Endodermal cell (in vitro differentiated cells): ENCODE data around the gene OTUD3. TPM values are rescaled to one million over a fixed set of nuclear protein-coding genes. Genes with fewer than 3 reads are reported as not detected.

Experiments used
- DNase-seq: peaks from one replicate; pipeline ENCODE4 v3.0.0-alpha.2; 2017
- H3K27ac ChIP-seq: 2 replicates; pipeline ENCODE4 v1.5.1; 2013; ENCODE audit warnings: mild to moderate bottlenecking, low read depth, low read length, moderate library complexity
- H3K27me3 ChIP-seq: 2 replicates; pipeline ENCODE4 v1.6.1; 2013; ENCODE audit warnings: mild to moderate bottlenecking, low read length, moderate library complexity; ENCODE audit not compliant: insufficient read depth, control insufficient read depth, poor library complexity, severe bottlenecking
- H3K36me3 ChIP-seq: 2 replicates; pipeline ENCODE4 v1.7.0; 2013; ENCODE audit warnings: mild to moderate bottlenecking, low read length, moderate library complexity; ENCODE audit not compliant: control insufficient read depth, insufficient read depth
- H3K4me1 ChIP-seq: one replicate; pipeline ENCODE4 v1.7.0; 2013; ENCODE audit warnings: low read length; ENCODE audit not compliant: control insufficient read depth, insufficient read depth
- H3K4me3 ChIP-seq: 2 replicates; pipeline ENCODE4 v1.5.1; 2013; ENCODE audit warnings: mild to moderate bottlenecking, low read length, moderate library complexity
- H3K9ac ChIP-seq: 2 replicates; pipeline ENCODE4 v1.6.1; 2013; ENCODE audit warnings: mild to moderate bottlenecking, low read length, moderate library complexity; ENCODE audit not compliant: poor library complexity, severe bottlenecking; ENCODE audit errors: extremely low read depth
- H3K9me3 ChIP-seq: 2 replicates; pipeline ENCODE4 v1.6.1; 2013; ENCODE audit warnings: mild to moderate bottlenecking, low read length, moderate library complexity; ENCODE audit not compliant: control insufficient read depth
- H3K27ac Mint-ChIP-seq: 2 replicates; pipeline ENCODE4 v1.8.0; 2020; ENCODE audit warnings: mixed read lengths
- H3K27me3 Mint-ChIP-seq: 2 replicates; pipeline ENCODE4 v1.8.0; 2021; ENCODE audit warnings: mild to moderate bottlenecking, mixed read lengths; ENCODE audit not compliant: insufficient read depth
- H3K36me3 Mint-ChIP-seq: 2 replicates; pipeline ENCODE4 v1.8.0; 2020; ENCODE audit warnings: low read depth, mixed read lengths
- H3K4me1 Mint-ChIP-seq: 2 replicates; pipeline ENCODE4 v1.8.0; 2020; ENCODE audit warnings: mixed read lengths
- H3K4me3 Mint-ChIP-seq: 2 replicates; pipeline ENCODE4 v1.8.0; 2020; ENCODE audit warnings: mild to moderate bottlenecking, moderate library complexity, mixed read lengths
- H3K9me3 Mint-ChIP-seq: 2 replicates; pipeline ENCODE4 v1.8.0; 2020; ENCODE audit warnings: mild to moderate bottlenecking, mixed read lengths
- CTCF ChIP-seq: fragments of 200-600 bp; sonication (generic); conservative IDR thresholded peaks from 2 replicates; pipeline ENCODE4 v1.5.0; 2021; ENCODE audit warnings: antibody characterized with exemption, mild to moderate bottlenecking
- WGBS, 2 experiments: methylation state at CpG; one replicate each; pipeline versions ENCODE4 v1.1.5 to v1.1.7; 2013; ENCODE audit warnings: missing lambda C conversion rate in 2 of 2, mixed read lengths in 1 of 2; ENCODE audit not compliant: insufficient coverage in 1 of 2, insufficient read length in 1 of 2; 5-methylcytosine and 5-hydroxymethylcytosine counted together
- total RNA-seq, 2 donors: library from RNA; stranded (reverse); fragmentation: NEBNext Ultra II Directional in 1 of 2; extraction: Animal tissue kit (Norgen Biotek cat#: 25700) in 1 of 2; gene quantifications; 2 replicates in 1 of 2; 3 replicates in 1 of 2; pipeline ENCODE4 v1.2.1, GENCODE V29; 2021

The OTUD3 gene
- total RNA-seq, 2 donors from 2014 or later, result 14.5 to 25.0 TPM

- Mint-ChIP-seq H3K4me3 (no peak overlapping the region), H3K27me3 (peaks cover 23% of the 10 kb centered on the region), H3K4me1 (no peaks in the 10 kb centered on the region), H3K36me3 (no peaks in the 10 kb centered on the region), H3K9me3 (peaks cover 21% of the 10 kb centered on the region), H3K27ac (no peak overlapping the region)
- Histone ChIP-seq H3K4me1 (no peaks in the 10 kb centered on the region), H3K9ac (no peak overlapping the region), H3K9me3 (peaks cover 15% of the 10 kb centered on the region), H3K27me3 (no peaks in the 10 kb centered on the region), H3K36me3 (no peaks in the 10 kb centered on the region), H3K27ac (no peak overlapping the region), H3K4me3 (no peak overlapping the region)
- WGBS, 2 experiments, result 95 to 100% methylated on average over 1 to 2 of the region's 2 CpGs
- no peak for TF ChIP-seq CTCF
- no peak for DNase-seq
Observed at GRCh38 chr1:19859876-19860275, 22.3 kb upstream of the OTUD3 start.

- Mint-ChIP-seq H3K4me3 (no peak overlapping the region), H3K27me3 (peaks cover 23% of the 10 kb centered on the region), H3K9me3 (peaks cover 22% of the 10 kb centered on the region), H3K27ac (no peak overlapping the region), H3K4me1 (no peaks in the 10 kb centered on the region), H3K36me3 (no peaks in the 10 kb centered on the region)
- Histone ChIP-seq H3K9me3 (peaks cover 15% of the 10 kb centered on the region), H3K36me3 (no peaks in the 10 kb centered on the region), H3K4me3 (no peak overlapping the region), H3K27ac (no peak overlapping the region), H3K4me1 (no peaks in the 10 kb centered on the region), H3K27me3 (no peaks in the 10 kb centered on the region), H3K9ac (no peak overlapping the region)
- DNase-seq, result no peak
- no peak for TF ChIP-seq CTCF
- 92 to 100% methylated on average over 1 to 2 of the region's 2 CpGs for WGBS, 2 experiments
Observed at GRCh38 chr1:19860418-19860817, 21.8 kb upstream of the OTUD3 start.

- Histone ChIP-seq H3K27ac (no peak overlapping the region), H3K9me3 (peaks cover 15% of the 10 kb centered on the region), H3K4me1 (no peaks in the 10 kb centered on the region), H3K27me3 (no peaks in the 10 kb centered on the region), H3K36me3 (no peaks in the 10 kb centered on the region), H3K9ac (no peak overlapping the region), H3K4me3 (no peak overlapping the region)
- H3K4me1 Mint-ChIP-seq, result no peaks in the 10 kb centered on the region
- H3K4me3 Mint-ChIP-seq, result no peak overlapping the region
- peaks cover 22% of the 10 kb centered on the region for H3K27me3 Mint-ChIP-seq
- peaks cover 24% of the 10 kb centered on the region for H3K9me3 Mint-ChIP-seq
- H3K36me3 Mint-ChIP-seq, result no peaks in the 10 kb centered on the region
- no peak overlapping the region for H3K27ac Mint-ChIP-seq
- TF ChIP-seq CTCF, result no peak
- DNase-seq, result no peak
- 67 to 81% methylated on average over 2 of the region's 2 CpGs for WGBS, 2 experiments
Observed at GRCh38 chr1:19861034-19861433, 21.2 kb upstream of the OTUD3 start.
